K562 (cell line): ENCODE measurements around the gene RBM45. TPM values are rescaled to one million over a fixed set of nuclear protein-coding genes. Genes with fewer than 3 reads are reported as not detected.

ENCODE experiments used
- ATAC-seq: fragments of 200-7000 bp; cut with Tn5 transposase; 3 replicates; pipeline ENCODE4 v1.9.1; 2020; ENCODE audit warnings: moderate library complexity
- BruUV-seq: library from RNA; stranded (reverse); fragments of 400-500 nt; replicated peaks from 2 replicates; lab custom pipeline; 2021; lab: Mats Ljungman, UMichigan
- CTCF ChIA-PET: fragments of 300-600 bp; formaldehyde crosslinking; extraction: SDS; loops from one replicate; lab custom pipeline; 2021; ENCODE audit warnings: low intra/inter-chr PET ratio; lab: Yijun Ruan, JAX
- POLR2A ChIA-PET: fragments of 300-600, 350-650 bp; sonication (Branson Sonifier 250); formaldehyde crosslinking; extraction: SDS; loops from one replicate; lab custom pipeline; 2021; ENCODE audit warnings: antibody characterized with exemption, inconsistent platforms; lab: Yijun Ruan, JAX
- DNase-seq, 4 experiments: peaks; one replicate each; pipeline versions ENCODE4 v3.0.0 to v3.0.0-alpha.2; 2011 to 2018; ENCODE audit warnings: low spot score in 3 of 4, mixed read lengths in 3 of 4; ENCODE audit errors: extremely low read depth in 1 of 4
- FAIRE-seq: peaks from 2 replicates; lab custom pipeline; 2011; peaks lifted over from hg19 to GRCh38; lab: Jason Lieb, UNC
- H2AFZ ChIP-seq: 2 replicates; pipeline ENCODE4 v1.6.0; 2011; ENCODE audit warnings: low read depth, low read length, control low read depth, inconsistent platforms
- H3K27ac ChIP-seq: fragments of 200-600 bp; 3 replicates; pipeline ENCODE4 v1.8.0; 2011; ENCODE audit warnings: low read depth, mild to moderate bottlenecking, control low read depth, inconsistent platforms, low read length, moderate library complexity, mixed read lengths; ENCODE audit errors: extremely low read depth
- H3K27me3 ChIP-seq, 2 experiments: fragments of 300-600 bp in 1 of 2; 2 replicates in 1 of 2; 3 replicates in 1 of 2; pipeline versions ENCODE4 v1.6.0 to v1.8.0; 2011; ENCODE audit warnings: inconsistent platforms in 2 of 2, low read length in 2 of 2, mild to moderate bottlenecking in 1 of 2, mixed read lengths in 1 of 2, moderate library complexity in 1 of 2; ENCODE audit not compliant: control insufficient read depth in 2 of 2, insufficient read depth in 2 of 2
- H3K36me3 ChIP-seq: fragments of 300-600 bp; 3 replicates; pipeline ENCODE4 v1.8.0; 2011; ENCODE audit warnings: mild to moderate bottlenecking, low read length, inconsistent platforms; ENCODE audit not compliant: control insufficient read depth, insufficient read depth
- H3K4me1 ChIP-seq, 2 experiments: fragments of 200-600 bp in 1 of 2; replicated peaks in 1 of 2; 2 replicates in 1 of 2; 3 replicates in 1 of 2; pipeline versions ENCODE4 v1.5.1 to v1.8.0; 2011; ENCODE audit warnings: inconsistent platforms in 2 of 2, low read length in 2 of 2, mild to moderate bottlenecking in 1 of 2, mixed read lengths in 1 of 2, moderate library complexity in 1 of 2; ENCODE audit not compliant: control insufficient read depth in 2 of 2, insufficient read depth in 2 of 2
- H3K4me2 ChIP-seq: 2 replicates; pipeline ENCODE4 v1.6.1; 2011; ENCODE audit warnings: low read length, control low read depth, inconsistent platforms, mixed read lengths; ENCODE audit not compliant: insufficient read depth
- H3K4me3 ChIP-seq: fragments of 200-600 bp; sonication (generic), shearing (Covaris generic); 2 replicates; pipeline ENCODE4 v1.5.1; 2016; ENCODE audit warnings: control low read depth, inconsistent platforms
- H3K79me2 ChIP-seq: fragments of 200-600 bp; 3 replicates; pipeline ENCODE4 v1.8.0; 2011; ENCODE audit warnings: low read length, inconsistent platforms; ENCODE audit not compliant: control insufficient read depth, insufficient read depth
- H3K9ac ChIP-seq, 2 experiments: 2 replicates each; pipeline versions ENCODE4 v1.6.0 to v1.6.1; 2011; ENCODE audit warnings: low read depth in 2 of 2, low read length in 2 of 2, control low read depth in 1 of 2, inconsistent platforms in 1 of 2, mild to moderate bottlenecking in 1 of 2, mixed read lengths in 1 of 2; ENCODE audit not compliant: insufficient read depth in 1 of 2
- H3K9me1 ChIP-seq: one replicate; pipeline ENCODE4 v1.6.0; 2011; ENCODE audit warnings: inconsistent platforms, mild to moderate bottlenecking, low read length, moderate library complexity; ENCODE audit not compliant: control insufficient read depth, insufficient read depth
- H3K9me3 ChIP-seq: replicated peaks from 2 replicates; pipeline ENCODE4 v1.5.1; 2011; ENCODE audit warnings: low read depth, low read length, inconsistent platforms; ENCODE audit not compliant: control insufficient read depth, insufficient read depth
- H4K20me1 ChIP-seq: replicated peaks from 2 replicates; pipeline ENCODE4 v1.6.1; 2011; ENCODE audit warnings: low read length, inconsistent platforms, mixed read lengths; ENCODE audit not compliant: control insufficient read depth, insufficient read depth
- ATF1 ChIP-seq, 2 experiments: fragments of 450-650 bp in 1 of 2; IDR thresholded peaks; 2 replicates each; pipeline ENCODE4 v1.6.1; 2016; ENCODE audit warnings: missing compliant biosample characterization in 1 of 2, missing genetic modification characterization in 1 of 2
- FOXK1 ChIP-seq: sonication (generic); formaldehyde crosslinking; IDR thresholded peaks from 2 replicates; pipeline ENCODE4 v1.8.0; 2022; ENCODE audit warnings: missing genetic modification reagents, mild to moderate bottlenecking, borderline replicate concordance
- GATAD2B ChIP-seq: fragments of 450-650 bp; IDR thresholded peaks from 2 replicates; pipeline ENCODE4 v1.6.1; 2017; ENCODE audit warnings: mild to moderate bottlenecking, borderline replicate concordance
- HDAC3 ChIP-seq: fragments of 450-650 bp; IDR thresholded peaks from 2 replicates; pipeline ENCODE4 v1.6.1; 2018; ENCODE audit warnings: borderline replicate concordance, mild to moderate bottlenecking, moderate library complexity; ENCODE audit not compliant: partially characterized antibody
- HMGN3 ChIP-seq: IDR thresholded peaks from 2 replicates; pipeline ENCODE4 v1.6.1; 2011; ENCODE audit warnings: borderline replicate concordance, low read depth, mild to moderate bottlenecking, mixed read lengths, low read length; ENCODE audit not compliant: insufficient read length; ENCODE audit errors: extremely low read depth
- IFI16 ChIP-seq: fragments of 250-450 bp; sonication (Bioruptor Pico); IDR thresholded peaks from 2 replicates; pipeline ENCODE4 v2.1.2; 2022; ENCODE audit warnings: mild to moderate bottlenecking, inconsistent platforms
- MTA1 ChIP-seq: fragments of 450-650 bp; IDR thresholded peaks from 2 replicates; pipeline ENCODE4 v1.6.1; 2017; ENCODE audit warnings: borderline replicate concordance
- MTA2 ChIP-seq: fragments of 450-650 bp; IDR thresholded peaks from 2 replicates; pipeline ENCODE4 v1.6.1; 2016; ENCODE audit warnings: low read depth
- NEUROD1 ChIP-seq: fragments of 150-350 bp; IDR thresholded peaks from 2 replicates; pipeline ENCODE4 v1.6.1; 2014; ENCODE audit warnings: borderline replicate concordance, low read length, low read depth; ENCODE audit not compliant: partially characterized antibody
- NFE2 ChIP-seq: IDR thresholded peaks from 2 replicates; pipeline ENCODE4 v1.6.1; 2014; ENCODE audit warnings: antibody characterized with exemption, low read depth
- TBP ChIP-seq: optimal IDR thresholded peaks from 2 replicates; pipeline ENCODE3; 2011; ENCODE audit warnings: low read depth, low read length, improper control_type of control experiment
- ZNF354B ChIP-seq: fragments of 250-450 bp; sonication (Bioruptor Pico); IDR thresholded peaks from 2 replicates; pipeline ENCODE4 v1.4.0; 2020
- ZNF445 ChIP-seq: fragments of 250-450 bp; sonication (Bioruptor Pico); IDR thresholded peaks from 2 replicates; pipeline ENCODE4 v1.4.0; 2020; ENCODE audit warnings: low read depth, mild to moderate bottlenecking, moderate library complexity
- ZNF57 ChIP-seq: fragments of 450-650 bp; formaldehyde crosslinking; IDR thresholded peaks from 2 replicates; pipeline ENCODE4 v1.4.0; 2020; ENCODE audit warnings: mild to moderate bottlenecking, moderate library complexity
- WGBS: fragments of 100-300 bp; shearing (Covaris generic); methylation state at CpG from one replicate; pipeline ENCODE4 v1.1.6; 2016; ENCODE audit warnings: low coverage, mixed read lengths; ENCODE audit not compliant: insufficient coverage; ENCODE audit errors: missing lambda C conversion rate; 5-methylcytosine and 5-hydroxymethylcytosine counted together
- in situ Hi-C: fragments of 300-500 bp; cut with MboI; formaldehyde crosslinking; loops from 4 replicates; pipeline ENCODE4 v1.15.0; 2018; ENCODE audit warnings: inconsistent platforms, mixed read lengths
- intact Hi-C: fragments of 100-400 bp; cut with micrococcal nuclease; formaldehyde crosslinking; loops from 2 replicates; pipeline ENCODE4 v1.14.2; 2022
- polyA plus RNA-seq, 8 experiments: library from polyadenylated mRNA; depleted of rRNA in 4 of 8; stranded (reverse) in 5 of 8; unstranded in 3 of 8; fragments of >200 nt; fragmentation: Nextera tagmentation in 2 of 8; fragmentation: Illumina TruSeq in 1 of 8; extraction: Ambion mirVana in 2 of 8; extraction: Trizol in 1 of 8; gene quantifications; 2 replicates each; pipeline versions ENCODE4 v1.2.1 to v1.2.3, GENCODE V29; 2011 to 2014; ENCODE audit warnings: inconsistent platforms in 1 of 8, missing spikeins in 1 of 8
- total RNA-seq, 7 experiments: library from RNA; depleted of rRNA in 6 of 7; stranded (reverse); fragments of >200 nt in 6 of 7; fragmentation: Illumina TruSeq in 2 of 7; extraction: Trizol in 2 of 7; gene quantifications; 2 replicates each; pipeline versions ENCODE4 v1.2.1 to v1.2.3, GENCODE V29; 2011 to 2021; ENCODE audit warnings: low replicate concordance in 1 of 7
- TF ChIP-seq, protein P1 (sequence below): IDR thresholded peaks from 2 replicates; pipeline ENCODE4 v1.6.1; 2012; ENCODE audit warnings: low read depth, low read length, improper control_type of control experiment, borderline replicate concordance
- TF ChIP-seq, protein P2 (sequence below): fragments of 250-450 bp; sonication (Bioruptor Pico); IDR thresholded peaks from 2 replicates; pipeline ENCODE4 v1.6.1; 2021; ENCODE audit warnings: mild to moderate bottlenecking
- TF ChIP-seq, protein P3 (sequence below): fragments of 250-450 bp; sonication (Bioruptor Pico); IDR thresholded peaks from 2 replicates; pipeline ENCODE4 v1.5.0; 2021
- TF ChIP-seq, protein P4 (sequence below): fragments of 450-650 bp; IDR thresholded peaks from 2 replicates; pipeline ENCODE4 v1.6.1; 2017; ENCODE audit warnings: antibody characterized with exemption
- TF ChIP-seq, protein P5 (sequence below): fragments of 250-450 bp; sonication (Bioruptor Pico); IDR thresholded peaks from 2 replicates; pipeline ENCODE4 v1.8.0; 2022; ENCODE audit warnings: moderate library complexity, mild to moderate bottlenecking, inconsistent platforms

The RBM45 gene
- total and polyA plus RNA-seq, 9 of the 15 experiments (the other 6 are each of a cell fraction or from before 2014, with no cell fraction given) = 6.7 to 22.0 (median 15.0) TPM

DNA sequence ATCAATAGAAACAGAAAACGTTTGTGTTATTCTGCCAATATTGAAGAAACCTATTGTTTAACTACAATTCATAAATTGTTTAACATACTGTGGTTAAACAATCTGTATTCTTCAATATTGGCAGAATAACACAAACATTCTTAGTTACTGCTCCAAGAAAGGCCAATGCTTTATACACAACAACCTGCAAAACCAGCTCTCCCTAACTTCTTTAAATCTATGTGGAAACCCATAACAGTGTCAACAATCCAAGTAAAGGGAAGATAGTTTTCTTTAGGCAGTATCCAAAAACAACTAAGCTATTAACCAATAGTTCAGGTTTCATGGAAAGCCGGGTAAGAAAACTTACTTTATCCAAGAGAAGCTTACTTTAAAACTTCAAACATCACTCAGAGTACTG lies 6.2 kb upstream of the RBM45 start:
- WGBS = 7% methylated on average over 2 of the region's 2 CpGs
- no peaks in the 10 kb centered on the region for H3K36me3 ChIP-seq
- no peaks in the 10 kb centered on the region for H3K27me3 ChIP-seq
- POLR2A ChIA-PET = interaction anchor here (0.8 kb wide), 1 partner anchor 296 kb away, joined by 3 read pairs; no protein-coding TSS in a partner anchor
- no peak overlapping the region for H3K9ac ChIP-seq
- H3K79me2 ChIP-seq = no peaks in the 10 kb centered on the region
- no peak for TF ChIP-seq TBP
- TF ChIP-seq, protein P1, sequence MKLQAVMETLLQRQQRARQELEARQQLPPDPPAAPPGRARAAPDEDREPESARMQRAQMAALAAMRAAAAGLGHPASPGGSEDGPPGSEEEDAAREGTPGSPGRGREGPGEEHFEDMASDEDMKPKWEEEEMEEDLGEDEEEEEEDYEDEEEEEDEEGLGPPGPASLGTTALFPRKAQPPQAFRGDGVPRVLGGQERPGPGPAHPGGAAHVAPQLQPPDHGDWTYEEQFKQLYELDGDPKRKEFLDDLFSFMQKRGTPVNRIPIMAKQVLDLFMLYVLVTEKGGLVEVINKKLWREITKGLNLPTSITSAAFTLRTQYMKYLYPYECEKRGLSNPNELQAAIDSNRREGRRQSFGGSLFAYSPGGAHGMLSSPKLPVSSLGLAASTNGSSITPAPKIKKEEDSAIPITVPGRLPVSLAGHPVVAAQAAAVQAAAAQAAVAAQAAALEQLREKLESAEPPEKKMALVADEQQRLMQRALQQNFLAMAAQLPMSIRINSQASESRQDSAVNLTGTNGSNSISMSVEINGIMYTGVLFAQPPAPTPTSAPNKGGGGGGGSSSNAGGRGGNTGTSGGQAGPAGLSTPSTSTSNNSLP = no peak
- TF ChIP-seq NFE2 = no peak
- TF ChIP-seq, protein P2, sequence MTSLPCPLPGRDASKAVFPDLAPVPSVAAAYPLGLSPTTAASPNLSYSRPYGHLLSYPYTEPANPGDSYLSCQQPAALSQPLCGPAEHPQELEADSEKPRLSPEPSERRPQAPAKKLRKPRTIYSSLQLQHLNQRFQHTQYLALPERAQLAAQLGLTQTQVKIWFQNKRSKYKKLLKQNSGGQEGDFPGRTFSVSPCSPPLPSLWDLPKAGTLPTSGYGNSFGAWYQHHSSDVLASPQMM (CRISPR knock-in tag) = no peak
- TF ChIP-seq MTA1 = no peak
- TF ChIP-seq, protein P3, sequence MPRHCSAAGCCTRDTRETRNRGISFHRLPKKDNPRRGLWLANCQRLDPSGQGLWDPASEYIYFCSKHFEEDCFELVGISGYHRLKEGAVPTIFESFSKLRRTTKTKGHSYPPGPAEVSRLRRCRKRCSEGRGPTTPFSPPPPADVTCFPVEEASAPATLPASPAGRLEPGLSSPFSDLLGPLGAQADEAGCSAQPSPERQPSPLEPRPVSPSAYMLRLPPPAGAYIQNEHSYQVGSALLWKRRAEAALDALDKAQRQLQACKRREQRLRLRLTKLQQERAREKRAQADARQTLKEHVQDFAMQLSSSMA (CRISPR knock-in tag) = no peak
- TF ChIP-seq HMGN3 = no peak
- TF ChIP-seq HDAC3 = no peak
- no peak for TF ChIP-seq MTA2
- TF ChIP-seq, protein P4, sequence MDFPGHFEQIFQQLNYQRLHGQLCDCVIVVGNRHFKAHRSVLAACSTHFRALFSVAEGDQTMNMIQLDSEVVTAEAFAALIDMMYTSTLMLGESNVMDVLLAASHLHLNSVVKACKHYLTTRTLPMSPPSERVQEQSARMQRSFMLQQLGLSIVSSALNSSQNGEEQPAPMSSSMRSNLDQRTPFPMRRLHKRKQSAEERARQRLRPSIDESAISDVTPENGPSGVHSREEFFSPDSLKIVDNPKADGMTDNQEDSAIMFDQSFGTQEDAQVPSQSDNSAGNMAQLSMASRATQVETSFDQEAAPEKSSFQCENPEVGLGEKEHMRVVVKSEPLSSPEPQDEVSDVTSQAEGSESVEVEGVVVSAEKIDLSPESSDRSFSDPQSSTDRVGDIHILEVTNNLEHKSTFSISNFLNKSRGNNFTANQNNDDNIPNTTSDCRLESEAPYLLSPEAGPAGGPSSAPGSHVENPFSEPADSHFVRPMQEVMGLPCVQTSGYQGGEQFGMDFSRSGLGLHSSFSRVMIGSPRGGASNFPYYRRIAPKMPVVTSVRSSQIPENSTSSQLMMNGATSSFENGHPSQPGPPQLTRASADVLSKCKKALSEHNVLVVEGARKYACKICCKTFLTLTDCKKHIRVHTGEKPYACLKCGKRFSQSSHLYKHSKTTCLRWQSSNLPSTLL = no peak
- no peak for TF ChIP-seq ZNF57 (CRISPR knock-in tag)
- TF ChIP-seq GATAD2B = no peak
- TF ChIP-seq, protein P5, sequence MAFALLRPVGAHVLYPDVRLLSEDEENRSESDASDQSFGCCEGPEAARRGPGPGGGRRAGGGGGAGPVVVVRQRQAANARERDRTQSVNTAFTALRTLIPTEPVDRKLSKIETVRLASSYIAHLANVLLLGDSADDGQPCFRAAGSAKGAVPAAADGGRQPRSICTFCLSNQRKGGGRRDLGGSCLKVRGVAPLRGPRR (CRISPR knock-in tag) = no peak
- TF ChIP-seq IFI16 = no peak
- TF ChIP-seq FOXK1 (CRISPR knock-in tag) = no peak
- TF ChIP-seq ATF1 (CRISPR knock-in tag; IDR thresholded peaks at IDR 0.05) = no peak
- TF ChIP-seq ATF1 (tag; IDR thresholded peaks at IDR 0.05) = no peak
- no peak for TF ChIP-seq ZNF354B
- TF ChIP-seq ZNF445 = no peak
- TF ChIP-seq NEUROD1 = no peak
- intact Hi-C loops = no loop called here
- no peaks in the 10 kb centered on the region for H4K20me1 ChIP-seq
- no peak overlapping the region for H3K4me2 ChIP-seq
- no peaks in the 10 kb centered on the region for H3K9me3 ChIP-seq
- no TSS peak for BruUV-seq
- DNase-seq (no peak), FAIRE-seq (no peak), ATAC-seq (no peak)
- CTCF ChIA-PET = no interaction called here
- H2AFZ ChIP-seq = no peak overlapping the region
- H3K4me3 ChIP-seq = no peak overlapping the region
- no peak overlapping the region for H3K27ac ChIP-seq
- peaks cover 0 to 4% of the 10 kb centered on the region in 2 experiments; a peak in 1 of 5 replicates for H3K4me1 ChIP-seq
- in situ Hi-C loops = no loop called here
- H3K9me1 ChIP-seq = no peaks in the 10 kb centered on the region
